ENCODE results near the gene SORCS2.
"Not testable (repeated sequence)": the region's sequence is repeated elsewhere in the genome, so short reads cannot be mapped to it uniquely, and the experiment has no call there.

SORCS2 gene

DNA sequence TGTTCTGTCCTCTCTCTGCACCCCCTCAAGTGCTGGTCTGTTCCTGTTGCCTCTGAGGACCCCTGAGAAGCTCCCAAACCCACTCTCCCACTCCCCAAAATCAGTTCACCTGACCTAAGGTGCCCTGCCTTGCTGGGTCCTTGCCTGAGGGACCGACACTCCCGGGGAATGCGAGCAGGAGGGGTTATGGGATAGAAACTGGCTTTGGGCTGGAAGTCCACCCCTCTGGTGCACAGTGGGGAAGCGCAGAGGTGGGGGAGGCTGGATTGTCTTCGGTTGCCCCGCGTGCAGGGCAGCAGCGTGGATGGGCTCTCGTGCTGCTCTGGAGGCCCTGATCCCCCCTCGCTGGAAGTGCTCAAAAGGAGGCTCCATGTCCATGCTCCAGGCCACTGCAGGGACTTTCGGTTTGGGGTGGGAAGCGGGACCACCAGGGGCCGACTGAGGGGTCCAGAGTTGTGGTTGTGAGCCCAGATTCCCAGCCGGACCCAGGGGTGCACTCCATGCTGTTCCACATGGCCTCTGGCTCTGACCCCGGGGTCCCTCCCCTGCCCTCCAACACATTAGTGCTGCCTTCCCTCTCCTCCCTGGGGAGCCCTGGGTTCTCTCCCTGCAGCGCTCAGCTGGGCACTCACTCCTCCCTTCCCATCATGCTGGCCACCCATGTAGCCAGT, 7.6 kb downstream of the SORCS2 start:
- no peak for DNase-seq (ENCODE audit: low spot score)

DNA sequence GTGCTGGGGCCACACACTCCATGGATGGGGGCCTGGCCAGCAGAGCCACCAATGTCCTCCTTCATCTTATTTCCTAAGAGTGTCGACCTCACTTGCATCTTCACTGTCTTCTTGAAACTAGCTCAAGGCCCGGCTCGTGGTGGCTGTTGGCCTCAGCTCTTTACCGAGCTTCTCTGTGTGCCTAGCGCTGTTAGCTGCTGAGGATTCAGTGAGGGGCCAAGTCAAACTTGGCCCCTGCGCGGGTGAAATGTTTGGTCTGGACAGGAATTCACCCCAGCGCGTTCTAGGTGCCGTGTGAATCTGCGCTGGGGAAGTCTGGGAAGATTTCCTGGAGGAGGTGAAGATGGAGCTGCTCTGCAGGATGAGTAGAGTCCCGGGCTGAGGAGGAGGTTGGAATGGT, 8.5 kb downstream of the SORCS2 start:
- no peak for DNase-seq (ENCODE audit: low spot score)

DNA sequence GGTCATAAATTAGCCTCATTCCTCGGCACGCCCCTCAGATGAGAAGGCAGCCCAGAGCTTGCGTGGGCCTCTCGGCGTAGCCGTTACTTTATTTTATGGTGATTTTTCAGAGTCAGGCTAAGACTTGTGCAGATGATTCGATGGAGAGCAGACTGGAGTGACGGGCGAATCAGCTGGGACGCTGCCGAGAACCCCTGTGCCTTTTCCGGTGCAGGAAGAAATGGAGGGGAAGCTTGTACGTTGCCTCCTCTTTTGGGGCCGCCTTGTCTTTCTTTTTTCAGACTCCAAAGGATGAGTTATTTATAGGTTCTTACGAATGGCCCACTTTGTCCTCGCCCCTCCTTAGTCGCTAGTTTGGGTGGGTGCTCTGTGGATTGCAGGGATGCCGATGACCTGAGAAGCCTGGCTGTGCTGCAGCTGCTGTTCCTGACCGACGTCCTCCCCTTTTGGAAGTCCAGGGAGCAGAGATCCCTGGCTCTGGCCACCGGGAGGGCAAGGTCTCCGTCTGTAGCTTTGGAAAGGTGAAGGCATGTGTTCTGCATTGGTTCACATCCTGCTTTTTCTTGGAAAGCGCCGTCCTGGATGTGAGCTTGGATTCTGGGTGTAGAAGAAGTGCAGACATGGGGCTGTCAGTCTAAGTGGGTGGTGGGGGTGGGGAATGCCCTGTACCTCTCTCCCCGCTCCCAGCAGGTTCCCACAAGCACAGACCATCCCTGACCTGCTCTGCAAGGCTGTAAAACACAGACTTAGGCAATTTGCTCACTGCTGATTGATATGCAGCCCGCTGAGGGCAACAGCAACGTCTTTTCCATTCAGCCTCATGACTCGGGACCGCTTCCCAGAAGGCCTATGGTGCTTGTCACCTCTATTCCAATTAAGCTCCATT, 9.3 kb downstream of the SORCS2 start:
- DNase-seq (ENCODE audit: low spot score) = no peak

DNA sequence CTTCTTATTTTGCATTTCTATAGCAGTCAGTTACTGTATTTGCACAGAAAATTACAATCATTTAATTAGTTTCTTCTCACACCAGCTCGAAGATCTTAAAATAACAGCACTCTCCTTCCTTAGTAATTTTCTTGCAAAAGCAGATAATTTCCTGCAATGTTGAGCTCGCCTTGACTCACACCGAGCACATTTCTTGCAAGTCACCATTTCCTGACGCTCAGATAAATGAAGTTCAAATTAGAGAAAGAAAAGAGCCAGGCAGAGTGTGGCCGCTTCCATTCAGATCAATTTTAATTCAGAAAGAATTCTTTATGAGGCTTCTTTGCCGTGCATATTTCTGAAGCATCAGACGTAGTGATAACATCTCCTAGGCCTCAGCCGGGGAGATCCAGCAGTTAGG, 10.1 kb downstream of the SORCS2 start:
- peak; percentile 41 for DNase-seq (ENCODE audit: low spot score)

DNA sequence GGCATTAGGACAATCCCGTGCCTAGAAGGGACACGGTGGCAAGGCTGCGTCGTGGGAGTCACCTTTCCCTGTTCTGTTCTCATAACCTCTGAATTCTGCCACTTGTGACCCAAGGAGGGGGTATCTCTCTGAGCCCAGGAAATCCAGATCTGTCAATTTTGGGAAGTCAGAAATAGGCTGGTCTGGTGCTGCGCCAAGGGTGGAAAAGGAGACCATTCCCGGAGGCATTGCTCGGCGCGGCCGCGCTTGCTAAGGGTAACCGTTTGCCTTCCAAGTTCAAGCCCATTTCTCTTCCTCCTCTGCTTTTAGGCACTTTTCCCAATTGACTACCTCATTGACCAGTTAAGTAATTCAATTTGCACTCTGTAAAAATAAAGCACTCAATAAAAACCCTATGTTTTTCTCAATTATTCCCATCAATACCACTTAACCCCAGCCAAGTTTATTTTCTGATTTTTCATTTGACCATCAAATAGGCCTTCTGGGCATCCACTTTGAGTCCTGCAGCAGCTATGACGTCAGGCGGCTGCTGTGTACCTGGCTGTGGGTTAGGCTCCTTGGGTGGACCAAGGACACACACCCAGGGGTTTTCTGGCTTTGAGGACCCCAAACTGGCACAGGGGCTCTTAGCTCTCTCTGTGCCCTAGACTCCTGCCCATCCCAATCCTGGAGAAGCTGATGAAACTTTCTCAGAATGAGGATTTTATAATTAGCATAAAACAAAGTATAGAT, 12.5 kb downstream of the SORCS2 start:
- DNase-seq (ENCODE audit: low spot score) = no peak

DNA sequence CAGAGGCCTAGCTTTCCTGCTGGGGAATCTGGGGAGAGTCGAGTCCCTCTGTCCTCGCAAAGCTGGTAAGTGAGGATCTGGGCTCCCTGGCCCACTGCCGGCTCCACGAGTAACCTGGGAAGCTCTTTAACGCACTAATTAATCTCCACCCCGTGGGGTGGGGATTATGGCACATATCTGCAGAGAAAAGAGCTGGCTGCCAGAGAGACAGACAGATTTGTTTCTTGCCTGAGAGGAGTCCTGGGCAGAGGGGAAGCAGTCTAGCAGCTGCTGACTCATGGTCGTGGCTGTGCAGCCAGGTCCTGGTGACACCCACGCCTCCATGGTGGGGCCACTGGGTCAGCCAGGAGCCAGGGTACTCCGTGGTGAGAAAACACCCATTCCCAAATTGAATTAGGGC, 14.0 kb downstream of the SORCS2 start:
- DNase-seq (ENCODE audit: low spot score) = no peak

DNA sequence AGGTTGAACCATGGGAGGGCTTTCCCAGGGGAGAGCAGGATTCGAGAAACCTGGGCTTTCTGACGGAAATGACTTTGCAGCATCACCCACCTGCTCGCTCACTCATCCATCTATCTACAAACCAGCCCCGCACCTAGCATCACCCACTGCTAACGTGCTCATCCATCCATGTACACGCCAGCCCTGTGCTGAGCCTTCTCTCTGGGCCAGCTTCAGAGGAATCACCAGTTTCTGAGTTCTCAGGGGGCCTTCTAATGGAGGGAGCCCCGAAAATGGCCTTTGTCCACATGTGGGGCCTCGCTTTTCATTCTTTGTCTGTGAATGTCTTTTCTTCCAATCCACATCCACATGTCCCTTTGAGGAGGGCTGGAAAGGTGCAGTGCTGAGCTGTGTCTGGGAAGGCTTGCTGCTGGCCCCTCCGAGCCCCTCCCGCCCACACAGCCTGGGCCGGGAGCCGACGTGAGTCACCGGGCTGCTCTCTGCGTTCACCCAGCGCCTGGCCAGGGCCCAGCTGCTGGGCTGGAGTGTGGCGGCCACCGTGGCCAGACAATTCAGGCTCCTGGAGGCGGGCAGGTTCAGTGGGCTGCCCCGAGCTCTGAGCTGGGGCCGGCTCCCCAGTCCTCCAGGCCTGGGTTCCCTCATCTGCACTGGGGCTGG, 14.7 kb downstream of the SORCS2 start:
- peak; percentile 58 for DNase-seq (ENCODE audit: low spot score)

DNA sequence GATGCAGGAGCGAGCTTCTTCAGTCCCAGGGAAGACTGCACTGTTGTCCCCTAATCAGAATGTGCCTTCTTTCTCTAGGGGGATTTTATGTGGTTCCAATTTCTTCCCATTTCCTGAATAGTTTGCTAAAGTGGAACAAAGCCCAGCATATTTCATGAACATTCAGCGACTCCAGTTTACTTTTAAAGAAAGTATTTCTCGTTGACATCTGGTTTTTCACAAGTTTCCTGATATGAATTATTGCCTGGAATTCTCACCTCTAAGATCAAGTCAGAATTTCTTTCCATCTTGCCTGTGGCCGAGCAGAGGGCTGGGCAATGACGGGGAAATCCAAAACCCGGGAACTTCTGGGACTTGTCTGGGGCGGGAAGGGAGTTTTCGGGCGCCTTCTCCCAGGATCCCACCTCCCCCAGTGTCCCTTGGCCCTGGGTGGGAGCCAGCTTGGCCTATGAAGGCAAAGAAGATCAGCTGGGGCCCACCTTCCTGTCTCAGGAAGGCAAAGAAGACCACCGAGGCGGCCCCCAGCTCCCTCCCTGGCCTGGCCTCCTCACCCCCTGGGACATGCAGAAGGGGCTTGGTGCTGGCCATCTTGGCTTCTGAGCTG, 15.4 kb downstream of the SORCS2 start:
- DNase-seq (ENCODE audit: low spot score) = no peak

DNA sequence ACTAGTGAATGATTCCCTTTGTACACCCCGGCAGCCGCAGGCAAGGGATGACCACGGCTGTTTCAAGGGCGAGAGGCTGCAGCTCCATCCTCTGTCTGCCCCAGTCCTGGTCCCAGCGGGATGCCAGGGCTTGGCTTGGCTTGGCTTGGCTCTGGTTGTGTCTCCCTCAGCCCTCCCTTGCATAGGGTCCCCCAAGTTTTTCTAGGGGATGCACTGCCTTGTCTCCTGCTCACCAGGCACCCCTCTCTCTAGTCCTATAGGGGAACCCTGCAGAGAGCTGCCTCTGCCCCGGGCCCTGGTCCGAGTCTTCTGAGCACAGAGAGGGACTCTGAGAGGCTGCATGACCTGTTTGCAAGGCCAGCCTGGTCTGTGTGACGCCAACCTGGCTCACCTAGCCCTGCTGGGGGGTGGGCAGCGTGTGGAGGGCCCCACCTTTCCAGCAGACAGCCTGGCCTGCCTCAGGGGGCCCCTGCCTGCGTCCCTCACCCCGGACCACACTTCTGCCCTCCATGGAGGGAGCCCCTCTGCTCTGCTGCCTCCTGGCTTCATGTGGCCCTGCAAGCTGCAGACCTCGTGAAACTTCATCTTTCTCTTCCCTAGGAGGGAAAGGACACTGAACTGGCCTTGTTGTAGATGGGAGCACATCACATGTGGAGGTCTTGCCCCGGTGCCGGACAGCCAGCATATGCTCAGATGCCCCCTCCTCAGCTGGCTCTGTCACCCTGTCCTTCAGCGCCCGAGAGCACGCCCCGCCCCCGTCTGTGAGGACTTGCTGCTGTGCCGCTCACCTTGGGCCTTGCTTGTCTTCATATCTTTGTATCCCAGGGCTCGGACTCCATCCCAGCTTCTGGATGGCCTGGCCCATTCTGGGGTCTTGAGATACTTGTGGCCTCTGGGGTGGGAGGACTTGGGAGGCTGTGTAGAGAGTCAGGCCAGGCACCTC, 16.4 kb downstream of the SORCS2 start:
- no peak for DNase-seq (ENCODE audit: low spot score)

DNA sequence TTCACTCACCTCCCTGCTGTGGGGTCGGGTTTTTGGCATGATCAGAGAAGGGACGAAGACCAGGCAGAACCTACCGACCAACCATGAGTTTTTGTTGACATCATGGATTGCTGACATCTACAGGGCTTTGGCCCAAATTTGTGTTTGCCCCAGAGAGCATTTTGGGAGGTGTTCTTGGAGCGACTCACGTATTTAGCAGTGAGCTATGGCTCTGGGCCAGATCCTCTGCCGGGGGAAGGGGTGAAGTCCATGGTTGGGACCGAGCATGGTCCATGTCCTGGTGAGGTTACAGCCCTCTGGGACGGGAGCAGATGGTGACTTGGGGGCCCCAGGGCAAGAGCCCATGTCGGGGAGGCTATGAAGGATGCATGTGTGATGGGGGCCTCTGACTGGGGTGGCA, 17.4 kb downstream of the SORCS2 start:
- no peak for DNase-seq (ENCODE audit: low spot score)

DNA sequence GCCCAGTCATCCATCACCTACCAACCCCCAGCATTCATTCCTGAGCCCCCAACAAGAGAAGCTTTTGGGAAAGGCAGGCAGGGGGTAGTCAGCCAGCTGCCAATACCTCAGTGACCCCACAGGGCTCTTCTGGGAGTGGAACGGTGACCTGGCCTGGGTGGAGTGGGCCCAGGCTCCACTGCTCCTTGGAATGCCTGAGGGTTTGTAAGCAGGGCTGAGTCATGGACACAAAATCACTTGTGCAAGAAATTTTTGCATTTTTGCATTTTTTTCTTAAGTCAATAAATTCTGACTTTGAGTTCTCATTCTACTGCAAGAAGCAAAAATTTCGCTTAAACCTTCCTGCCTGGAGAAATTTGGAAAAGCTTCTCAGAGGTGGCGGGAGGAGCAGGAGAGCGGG, 18.5 kb downstream of the SORCS2 start:
- DNase-seq (ENCODE audit: low spot score) = no peak

DNA sequence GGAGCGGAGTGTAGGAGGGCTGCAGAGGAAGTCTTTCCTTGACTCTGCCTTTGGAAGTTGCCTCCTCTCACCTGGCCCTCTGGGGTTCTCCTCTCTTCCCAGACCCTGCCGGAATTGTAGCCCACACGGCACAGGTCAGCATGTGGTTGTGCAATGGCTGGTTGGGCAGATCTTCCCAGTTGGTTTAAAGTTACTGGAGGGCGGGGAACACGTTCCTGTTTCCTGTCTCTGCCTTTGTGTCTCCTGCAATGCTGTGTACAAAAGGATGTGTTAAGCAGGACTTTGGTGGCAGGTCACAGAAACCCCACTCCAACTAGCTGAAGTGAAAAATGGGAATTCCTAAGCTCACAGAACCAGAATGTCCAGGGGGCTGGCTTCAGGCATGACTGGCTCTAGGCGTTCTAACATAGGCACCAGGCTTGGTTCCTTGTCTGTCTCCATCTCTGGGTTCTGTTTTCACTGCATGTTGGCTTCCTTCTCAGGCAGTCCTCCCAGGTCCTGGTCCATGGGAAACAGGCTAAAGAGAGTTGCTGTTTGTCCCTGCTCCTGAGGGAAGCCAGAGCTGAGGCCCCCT, 19.9 kb downstream of the SORCS2 start:
- no peak for DNase-seq (ENCODE audit: low spot score)

DNA sequence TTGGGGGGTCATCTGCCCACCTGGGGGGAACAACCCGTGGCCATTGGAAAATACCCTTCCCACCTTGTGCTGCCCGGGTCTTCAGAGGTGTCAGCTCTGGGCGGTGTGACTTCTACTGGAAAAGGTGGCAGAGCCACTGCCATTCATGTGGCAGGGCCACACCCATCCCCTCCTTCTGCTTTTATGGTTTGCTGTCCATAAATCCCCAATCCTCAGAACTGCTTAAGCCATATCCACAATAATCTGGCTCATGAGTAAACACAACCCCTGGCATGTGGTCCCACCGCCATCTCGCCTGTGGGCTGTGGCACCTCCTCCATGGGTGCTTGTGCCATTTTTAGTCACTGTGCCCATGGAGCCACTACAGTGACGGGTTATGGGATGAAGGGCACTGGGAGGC, 20.6 kb downstream of the SORCS2 start:
- DNase-seq (ENCODE audit: low spot score) = no peak

DNA sequence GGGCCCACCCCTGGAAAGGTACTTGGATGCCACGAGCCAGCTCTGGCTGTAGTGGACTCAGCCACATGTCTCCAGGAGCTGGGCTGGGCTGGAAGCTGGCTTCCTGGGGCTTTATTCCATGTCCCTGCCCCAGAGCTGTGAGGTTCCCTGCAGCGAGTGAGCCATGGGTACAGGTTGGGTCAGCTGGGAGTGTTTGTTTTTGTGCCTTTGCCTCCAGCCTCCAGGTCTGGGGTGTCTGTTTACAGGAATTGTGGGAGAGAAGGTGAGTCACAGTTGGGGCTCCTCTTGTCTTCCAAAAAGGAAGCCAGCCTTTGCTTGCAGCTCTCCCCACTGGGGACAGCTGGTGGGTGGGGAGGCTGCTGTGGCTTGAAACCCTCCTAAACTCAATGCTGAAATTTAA, 21.5 kb downstream of the SORCS2 start:
- DNase-seq (ENCODE audit: low spot score) = no peak

DNA sequence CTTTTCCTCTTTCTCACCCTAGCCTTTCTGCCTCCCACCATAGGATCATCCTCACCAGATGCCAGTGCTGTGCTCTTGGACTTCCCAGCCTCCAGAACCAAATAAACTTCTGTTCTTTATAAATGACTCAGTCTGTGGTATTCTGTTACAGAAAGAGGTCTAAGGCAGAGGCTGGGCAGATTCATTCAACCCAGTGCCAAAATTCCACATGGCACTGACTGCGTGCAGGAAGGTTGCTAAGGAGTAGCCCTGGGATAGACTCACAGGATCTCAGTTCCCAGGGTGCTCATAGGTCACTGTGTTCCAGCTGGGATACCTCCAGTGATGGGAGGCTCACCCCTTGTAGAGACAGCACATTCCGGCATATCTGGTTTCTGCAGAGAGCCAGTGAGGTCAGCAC, 22.0 kb downstream of the SORCS2 start:
- DNase-seq (ENCODE audit: low spot score) = no peak

DNA sequence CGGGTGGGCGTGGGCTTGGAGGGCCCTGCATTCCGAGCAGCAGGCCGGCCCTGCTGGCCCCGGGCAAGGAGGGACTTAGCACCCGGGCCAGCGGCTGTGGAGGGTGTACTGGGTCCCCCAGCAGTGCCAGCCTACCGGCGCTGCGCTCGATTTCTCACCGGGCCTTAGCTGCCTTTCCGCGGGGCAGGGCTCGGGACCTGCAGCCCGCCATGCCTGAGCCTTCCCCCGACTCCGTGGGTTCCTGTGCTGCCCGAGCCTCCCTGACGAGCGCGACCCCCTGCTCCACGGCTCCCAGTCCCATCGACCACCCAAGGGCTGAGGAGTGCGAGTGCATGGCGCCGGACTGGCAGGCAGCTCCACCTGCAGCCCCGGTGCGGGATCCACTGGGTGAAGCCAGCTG, 22.8 kb downstream of the SORCS2 start:
- not testable (repeated sequence) for DNase-seq (ENCODE audit: low spot score)

DNA sequence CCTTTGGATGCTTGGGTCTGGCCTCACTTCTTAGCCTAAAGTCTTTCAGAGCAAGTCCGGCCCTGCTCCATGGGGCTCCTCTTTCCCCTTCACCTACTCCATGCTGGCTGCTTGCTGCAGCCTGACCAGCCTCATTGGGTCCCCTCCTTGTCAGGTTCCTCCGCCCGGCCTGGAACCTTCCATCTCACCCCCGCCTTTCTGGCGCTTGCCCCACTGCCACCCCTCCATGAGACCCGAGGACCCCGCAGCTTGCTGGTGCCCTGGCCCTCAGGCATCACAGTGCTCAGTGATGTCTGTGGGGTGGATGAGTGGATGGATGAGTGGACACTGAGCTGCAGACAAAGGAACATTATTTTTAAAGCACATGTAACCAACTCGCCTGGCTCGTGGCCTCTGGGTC, 24.7 kb downstream of the SORCS2 start:
- no peak for DNase-seq (ENCODE audit: low spot score)

DNA sequence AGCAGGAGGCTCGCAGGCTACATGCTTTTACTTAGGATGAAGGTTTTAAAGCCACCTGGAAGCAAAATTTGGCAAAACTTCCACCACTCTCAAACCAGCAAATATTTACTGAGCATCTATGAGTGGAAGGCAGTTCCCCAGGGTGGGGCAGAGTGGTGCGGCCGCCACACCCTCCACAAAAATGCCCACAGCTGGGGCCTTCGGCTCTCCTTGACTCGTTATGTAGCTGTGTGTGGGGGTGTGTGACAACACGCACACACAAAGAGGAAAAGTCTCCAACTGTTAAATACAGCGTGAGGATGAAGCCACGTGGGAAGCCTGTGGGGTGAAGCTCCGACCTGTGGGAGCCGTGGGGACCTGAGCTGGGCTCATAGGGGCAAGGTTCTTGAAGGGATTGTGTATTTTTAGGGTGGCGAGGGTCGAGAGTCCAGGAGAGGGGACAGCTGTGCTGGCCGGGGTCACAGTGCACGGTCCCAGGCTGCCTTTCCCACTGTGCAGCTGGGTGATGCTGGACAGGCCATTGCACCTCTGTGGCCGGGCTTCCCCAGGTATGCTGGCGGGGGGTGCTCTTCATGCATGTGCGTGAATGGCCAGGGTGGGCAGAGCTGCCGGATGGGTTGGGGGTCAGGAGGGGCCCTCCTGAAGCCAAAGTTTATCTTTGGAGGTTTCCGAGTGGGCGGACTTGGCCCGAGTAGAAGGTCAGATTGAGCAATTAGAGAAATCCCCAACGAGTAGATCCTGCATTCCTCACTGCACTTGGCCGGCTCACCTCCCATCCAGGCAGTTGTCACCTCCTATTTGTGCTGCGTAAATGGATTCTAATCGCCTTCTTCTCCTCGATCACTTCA, 25.4 kb downstream of the SORCS2 start:
- no peak for DNase-seq (ENCODE audit: low spot score)

DNA sequence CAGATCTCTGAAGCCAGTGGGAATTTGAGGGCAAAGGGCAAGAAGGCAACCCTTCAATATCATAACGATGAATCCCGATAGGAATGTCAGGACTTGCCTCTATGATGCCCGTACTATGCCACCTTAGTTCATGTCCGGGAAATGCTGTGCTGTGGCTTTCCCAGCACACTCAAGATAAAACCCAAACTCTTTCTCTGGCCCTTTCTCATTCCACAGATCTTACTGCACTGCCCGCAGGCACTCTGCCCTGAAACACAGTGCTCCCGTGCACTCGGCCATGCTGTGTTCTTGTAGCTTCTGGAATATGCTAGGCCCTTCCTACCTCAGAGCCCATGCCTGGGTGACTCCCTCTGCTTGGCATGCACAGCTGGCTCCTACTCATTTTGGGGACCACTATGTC, 26.3 kb downstream of the SORCS2 start:
- no peak for DNase-seq (ENCODE audit: low spot score)

DNA sequence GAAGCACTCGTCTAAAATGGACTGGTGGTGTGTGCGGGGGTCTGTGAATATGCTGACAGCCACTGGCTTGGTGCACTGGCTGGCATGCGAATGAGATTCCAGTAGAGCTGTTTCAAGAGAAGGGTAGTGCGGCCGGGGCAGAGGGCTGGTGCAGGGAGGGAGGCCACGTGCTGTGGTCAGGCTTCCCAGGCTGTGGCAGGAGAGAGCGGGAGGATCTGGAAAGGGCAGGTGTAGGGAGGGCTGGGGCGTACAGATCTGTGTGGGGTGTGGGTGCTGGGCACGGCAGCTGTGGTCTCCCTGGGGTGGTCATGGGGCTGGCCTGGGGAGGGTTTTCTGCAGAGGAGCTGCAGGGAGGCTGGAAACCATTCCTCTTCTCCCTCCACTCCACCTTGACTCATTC, 30.2 kb downstream of the SORCS2 start:
- DNase-seq (ENCODE audit: low spot score) = no peak
